Cardiac ventricle fibroblast (primary cell): Measurements from ENCODE around the gene MSMO1. TPM values are rescaled to one million over a fixed set of nuclear protein-coding genes. Genes with fewer than 3 reads are reported as not detected.

Source experiments
- total RNA-seq: library from RNA; depleted of rRNA; stranded (reverse); fragments of >200 nt; gene quantifications from 2 replicates; pipeline ENCODE4 v1.2.3, GENCODE V29; 2015

MSMO1 gene
- 41.0 and 44.5 TPM in 2 replicates for total RNA-seq

GRCh38 chr4:165327211-165328100 is at the start of gene MSMO1:
TSS of gene MSMO1 (plus strand) at chr4:165327669. CDS start at chr4:165333371, 5,702 bp downstream.

DNA sequence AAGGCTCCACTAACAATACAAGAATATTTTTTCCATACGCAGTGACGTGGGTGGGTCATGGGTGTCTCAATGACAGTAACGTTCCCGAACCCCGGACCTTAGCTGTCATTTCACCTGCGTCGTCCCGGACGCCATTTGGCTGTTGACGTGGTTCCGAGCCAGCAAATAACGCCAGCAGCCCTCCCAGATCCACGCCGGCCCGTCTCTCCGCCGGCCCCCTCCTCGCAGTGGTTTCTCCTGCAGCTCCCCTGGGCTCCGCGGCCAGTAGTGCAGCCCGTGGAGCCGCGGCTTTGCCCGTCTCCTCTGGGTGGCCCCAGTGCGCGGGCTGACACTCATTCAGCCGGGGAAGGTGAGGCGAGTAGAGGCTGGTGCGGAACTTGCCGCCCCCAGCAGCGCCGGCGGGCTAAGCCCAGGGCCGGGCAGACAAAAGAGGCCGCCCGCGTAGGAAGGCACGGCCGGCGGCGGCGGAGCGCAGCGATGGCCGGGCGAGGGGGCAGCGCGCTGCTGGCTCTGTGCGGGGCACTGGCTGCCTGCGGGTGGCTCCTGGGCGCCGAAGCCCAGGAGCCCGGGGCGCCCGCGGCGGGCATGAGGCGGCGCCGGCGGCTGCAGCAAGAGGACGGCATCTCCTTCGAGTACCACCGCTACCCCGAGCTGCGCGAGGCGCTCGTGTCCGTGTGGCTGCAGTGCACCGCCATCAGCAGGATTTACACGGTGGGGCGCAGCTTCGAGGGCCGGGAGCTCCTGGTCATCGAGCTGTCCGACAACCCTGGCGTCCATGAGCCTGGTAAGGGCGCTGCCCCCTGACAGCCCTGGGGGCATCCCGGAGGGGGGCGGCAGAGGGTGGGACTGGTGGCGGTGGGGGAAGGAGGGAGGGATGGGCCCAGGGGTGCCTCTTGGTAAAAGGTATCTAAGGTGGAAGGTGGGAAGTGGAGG is 51.5 kb downstream of the MSMO1 start, which contains the start of gene CPE:
CPE (plus strand) TSS at position 264 of the 933 bp plus-strand sequence; CDS start at position 478, 214 bp downstream.

Other genes starting within 250 kb of the MSMO1 start
- gene TMEM192, start 214.8 kb upstream of the MSMO1 start, total RNA-seq = 8.2 and 12.9 TPM in 2 replicates
- gene KLHL2, start 120.1 kb upstream of the MSMO1 start, total RNA-seq = 5.8 and 6.4 TPM in 2 replicates
- gene CPE, start 51.3 kb downstream of the MSMO1 start, total RNA-seq = 6.3 and 7.9 TPM in 2 replicates